Activated CD8-positive, alpha-beta memory T cell treated with anti-CD3 and anti-CD28 coated beads for 4 hours (primary cell): Measurements from ENCODE around the gene CCDC174.

ENCODE experiments used
- DNase-seq, 2 donors: peaks; one replicate each; pipeline ENCODE4 v3.0.0-alpha.2; 2020; ENCODE audit warnings: low read depth in 2 of 2

CCDC174 gene

GRCh38 chr3:14703128-14703750 lies 51.7 kb downstream of the CCDC174 start:
- DNase-seq: no peak

GRCh38 chr3:14703791-14704190 lies 52.2 kb downstream of the CCDC174 start:
- no peak for DNase-seq

- DNase-seq: no peak
Measured at GRCh38 chr3:14706096-14706495, 54.5 kb downstream of the CCDC174 start.

- DNase-seq: no peak
Measured at GRCh38 chr3:14716591-14716990, 65.0 kb downstream of the CCDC174 start.

- DNase-seq: no peak
Measured at GRCh38 chr3:14717307-14717706, 65.7 kb downstream of the CCDC174 start.

- no peak for DNase-seq
Measured at GRCh38 chr3:14718539-14718938, 67.0 kb downstream of the CCDC174 start.

GRCh38 chr3:14719006-14719405 lies 67.4 kb downstream of the CCDC174 start:
- DNase-seq: no peak

GRCh38 chr3:14721126-14721864 lies 69.7 kb downstream of the CCDC174 start:
- no peak for DNase-seq
